ENCODE data around the gene PARP16.

- TF ChIP-seq REST (IDR thresholded peaks at IDR 0.05; ENCODE audit: unreplicated experiment), result no peak
- no peak for TF ChIP-seq CTCF (conservative IDR thresholded peaks at IDR 0.05; ENCODE audit: low read depth in 2 of 2)
- no peak for TF ChIP-seq POLR2AphosphoS5 (IDR thresholded peaks at IDR 0.05; ENCODE audit: low read depth)
- no peak for TF ChIP-seq JUNB (IDR thresholded peaks at IDR 0.05; ENCODE audit: unreplicated experiment)
- TF ChIP-seq CREB1 (CRISPR knock-in tag; IDR thresholded peaks at IDR 0.05; ENCODE audit: low read depth), result no peak
- no peak for TF ChIP-seq EZH2phosphoT487 (IDR thresholded peaks at IDR 0.05; ENCODE audit: unreplicated experiment)
Observed at GRCh38 chr15:65214010-65214409, 72.7 kb downstream of the PARP16 start.
